Nephron (organoid): ENCODE measurements around the gene GBE1.

Experiments used
- H3K27ac Mint-ChIP-seq, 3 experiments: 2 replicates each; pipeline ENCODE4 v1.8.0; 2020; ENCODE audit warnings: mixed read lengths in 3 of 3, mild to moderate bottlenecking in 2 of 3, moderate library complexity in 1 of 3
- H3K27me3 Mint-ChIP-seq: 2 replicates; pipeline ENCODE4 v1.8.0; 2021; ENCODE audit warnings: low read depth, mild to moderate bottlenecking, moderate library complexity, mixed read lengths
- H3K36me3 Mint-ChIP-seq: 2 replicates; pipeline ENCODE4 v1.8.0; 2020; ENCODE audit warnings: low read depth, mixed read lengths
- H3K4me1 Mint-ChIP-seq: 2 replicates; pipeline ENCODE4 v1.8.0; 2020; ENCODE audit warnings: mixed read lengths
- H3K4me3 Mint-ChIP-seq, 3 experiments: 2 replicates each; pipeline ENCODE4 v1.8.0; 2020; ENCODE audit warnings: mild to moderate bottlenecking in 3 of 3, mixed read lengths in 3 of 3, moderate library complexity in 2 of 3
- H3K9me3 Mint-ChIP-seq: 2 replicates; pipeline ENCODE4 v1.8.0; 2020; ENCODE audit warnings: mixed read lengths
- TF ChIP-seq, protein P1 (sequence below), 3 experiments: fragments of 200-600 bp; sonication (generic); IDR thresholded peaks; one replicate each; pipeline ENCODE4 v1.5.0; 2021; ENCODE audit warnings: antibody characterized with exemption in 3 of 3; ENCODE audit not compliant: unreplicated experiment in 3 of 3

Gene GBE1

DNA sequence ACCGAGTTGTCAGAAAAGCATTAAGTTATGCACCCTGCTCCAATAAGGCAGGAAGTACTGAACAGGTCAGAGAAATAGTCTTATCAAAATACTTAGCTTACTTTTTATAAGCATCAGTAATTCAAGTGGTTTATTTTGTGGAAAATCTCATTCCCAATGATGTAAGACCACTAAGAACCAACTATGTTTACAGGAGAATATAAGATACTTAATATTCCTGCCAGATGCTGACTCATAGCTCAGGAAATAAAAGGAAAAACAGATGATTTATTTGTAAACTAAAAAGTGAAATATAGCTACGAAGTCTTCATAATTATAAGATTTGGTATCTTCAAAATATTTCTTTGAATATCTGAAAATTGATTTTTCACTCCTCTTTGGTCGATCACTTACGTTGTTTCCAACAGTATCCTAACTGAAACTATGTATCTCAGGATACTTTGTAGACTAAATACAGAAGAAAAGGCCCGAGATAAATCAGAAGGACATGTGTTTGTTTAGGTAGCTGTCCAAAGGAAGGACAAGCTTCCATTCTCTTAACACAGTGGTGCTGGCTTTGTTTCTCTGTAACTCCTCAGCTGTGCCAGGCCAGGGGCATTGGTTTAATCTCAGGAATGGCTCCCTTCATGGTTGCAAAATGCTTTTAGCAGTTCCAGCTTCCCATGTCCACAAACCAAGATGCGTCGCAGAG, 295.8 kb downstream of the GBE1 start:
- Mint-ChIP-seq H3K4me3 (no peak overlapping the region), H3K27me3 (no peaks in the 10 kb centered on the region), H3K36me3 (no peaks in the 10 kb centered on the region), H3K9me3 (no peaks in the 10 kb centered on the region), H3K27ac (no peak overlapping the region), H3K4me1 (no peaks in the 10 kb centered on the region)
- TF ChIP-seq, protein P1, sequence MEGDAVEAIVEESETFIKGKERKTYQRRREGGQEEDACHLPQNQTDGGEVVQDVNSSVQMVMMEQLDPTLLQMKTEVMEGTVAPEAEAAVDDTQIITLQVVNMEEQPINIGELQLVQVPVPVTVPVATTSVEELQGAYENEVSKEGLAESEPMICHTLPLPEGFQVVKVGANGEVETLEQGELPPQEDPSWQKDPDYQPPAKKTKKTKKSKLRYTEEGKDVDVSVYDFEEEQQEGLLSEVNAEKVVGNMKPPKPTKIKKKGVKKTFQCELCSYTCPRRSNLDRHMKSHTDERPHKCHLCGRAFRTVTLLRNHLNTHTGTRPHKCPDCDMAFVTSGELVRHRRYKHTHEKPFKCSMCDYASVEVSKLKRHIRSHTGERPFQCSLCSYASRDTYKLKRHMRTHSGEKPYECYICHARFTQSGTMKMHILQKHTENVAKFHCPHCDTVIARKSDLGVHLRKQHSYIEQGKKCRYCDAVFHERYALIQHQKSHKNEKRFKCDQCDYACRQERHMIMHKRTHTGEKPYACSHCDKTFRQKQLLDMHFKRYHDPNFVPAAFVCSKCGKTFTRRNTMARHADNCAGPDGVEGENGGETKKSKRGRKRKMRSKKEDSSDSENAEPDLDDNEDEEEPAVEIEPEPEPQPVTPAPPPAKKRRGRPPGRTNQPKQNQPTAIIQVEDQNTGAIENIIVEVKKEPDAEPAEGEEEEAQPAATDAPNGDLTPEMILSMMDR (IDR thresholded peaks at IDR 0.05; ENCODE audit: unreplicated experiment in 3 of 3) = no peak

DNA sequence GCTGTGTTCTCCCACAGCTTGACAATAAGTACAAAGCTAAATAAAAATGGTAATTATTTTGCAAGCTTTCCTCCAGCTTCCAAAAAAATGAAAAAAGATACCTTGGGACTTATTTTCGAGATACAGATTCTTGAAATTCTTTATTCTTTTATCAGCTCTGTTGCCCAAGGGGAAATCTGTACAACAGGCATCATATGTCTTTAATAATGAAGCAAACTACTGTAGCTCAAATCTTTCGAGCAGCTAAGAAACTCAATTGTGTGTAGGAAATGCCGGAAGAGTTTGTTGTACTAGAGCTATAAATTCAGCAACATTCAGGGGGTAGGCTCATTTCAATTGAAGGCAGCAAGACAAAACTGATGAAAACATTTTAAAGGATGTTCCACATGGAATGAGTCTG, 297.7 kb downstream of the GBE1 start:
- Mint-ChIP-seq H3K36me3 (no peaks in the 10 kb centered on the region), H3K4me3 (no peak overlapping the region), H3K4me1 (no peaks in the 10 kb centered on the region), H3K27ac (peak overlapping the region in 1 of 3 experiments; percentile 40), H3K9me3 (no peaks in the 10 kb centered on the region), H3K27me3 (no peaks in the 10 kb centered on the region)
- TF ChIP-seq, protein P1 (IDR thresholded peaks at IDR 0.05; ENCODE audit: unreplicated experiment in 3 of 3) = no peak

DNA sequence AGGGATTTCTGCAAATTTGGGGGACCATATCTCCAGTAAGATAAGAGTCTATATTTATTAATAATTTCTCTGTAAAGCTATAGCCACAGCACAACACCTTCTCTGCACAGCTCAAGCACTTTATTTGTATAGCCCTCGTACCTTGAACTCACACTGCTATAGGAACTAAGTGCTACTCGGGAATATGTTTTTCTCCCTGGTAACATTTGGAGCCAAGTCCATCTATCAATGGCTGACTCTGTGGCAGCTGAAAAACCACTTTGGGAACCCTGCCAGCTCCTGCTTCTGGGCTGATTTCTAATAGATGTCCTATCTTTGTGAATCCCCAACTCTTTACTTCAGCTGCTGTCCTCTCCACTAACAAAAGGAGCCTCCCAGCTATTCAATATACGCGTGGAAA, 298.5 kb downstream of the GBE1 start:
- Mint-ChIP-seq H3K4me1 (no peaks in the 10 kb centered on the region), H3K9me3 (no peaks in the 10 kb centered on the region), H3K36me3 (no peaks in the 10 kb centered on the region), H3K27me3 (no peaks in the 10 kb centered on the region), H3K27ac (no peak overlapping the region), H3K4me3 (no peak overlapping the region)
- TF ChIP-seq, protein P1 (IDR thresholded peaks at IDR 0.05; ENCODE audit: unreplicated experiment in 3 of 3) = no peak

DNA sequence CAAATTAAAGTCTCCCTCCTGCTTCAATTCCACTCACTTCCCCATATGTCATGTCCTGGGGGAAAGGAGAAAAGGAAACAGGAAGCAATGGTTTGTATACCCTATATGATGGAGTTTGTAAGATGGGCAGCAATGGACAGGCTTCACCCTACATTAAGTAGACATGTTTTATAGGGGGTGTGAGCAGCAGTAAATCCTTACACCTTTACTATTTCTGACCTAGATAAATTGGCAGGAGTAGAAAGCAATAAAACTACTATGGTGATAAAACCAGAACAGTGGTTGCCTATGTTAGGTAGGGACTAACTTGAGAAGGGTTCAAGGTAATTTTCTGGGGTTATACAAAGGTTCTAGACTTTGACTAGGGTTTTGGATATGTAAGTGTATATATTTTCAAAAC, 301.7 kb downstream of the GBE1 start:
- no peaks in the 10 kb centered on the region for H3K4me1 Mint-ChIP-seq
- no peaks in the 10 kb centered on the region for H3K36me3 Mint-ChIP-seq
- no peak overlapping the region for H3K4me3 Mint-ChIP-seq
- H3K9me3 Mint-ChIP-seq = no peaks in the 10 kb centered on the region
- TF ChIP-seq, protein P1 (IDR thresholded peaks at IDR 0.05; ENCODE audit: unreplicated experiment in 3 of 3) = no peak
- no peak overlapping the region for H3K27ac Mint-ChIP-seq
- H3K27me3 Mint-ChIP-seq = no peaks in the 10 kb centered on the region

DNA sequence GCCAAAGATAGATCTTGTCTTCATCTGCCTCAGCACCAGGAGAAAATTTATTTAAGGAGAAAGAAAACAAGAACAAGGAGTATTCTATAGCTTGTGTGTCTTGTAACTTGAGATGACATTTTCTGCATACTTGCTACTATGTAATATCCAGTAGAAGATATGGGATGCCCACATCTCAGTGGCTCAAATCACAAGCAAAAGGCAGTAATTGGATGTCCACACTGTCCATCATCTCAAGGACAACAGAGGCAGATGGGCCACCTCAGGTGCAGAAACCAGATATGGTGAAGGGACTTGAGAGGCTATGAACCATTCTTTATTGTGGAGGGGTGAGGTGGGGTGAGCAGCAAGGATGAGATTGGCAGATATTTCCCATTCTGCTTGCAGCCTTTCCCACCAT, 309.0 kb downstream of the GBE1 start:
- Mint-ChIP-seq H3K36me3 (no peaks in the 10 kb centered on the region), H3K27ac (no peak overlapping the region), H3K4me1 (no peaks in the 10 kb centered on the region), H3K27me3 (no peaks in the 10 kb centered on the region), H3K4me3 (no peak overlapping the region), H3K9me3 (no peaks in the 10 kb centered on the region)
- TF ChIP-seq, protein P1 (IDR thresholded peaks at IDR 0.05; ENCODE audit: unreplicated experiment in 3 of 3) = no peak

DNA sequence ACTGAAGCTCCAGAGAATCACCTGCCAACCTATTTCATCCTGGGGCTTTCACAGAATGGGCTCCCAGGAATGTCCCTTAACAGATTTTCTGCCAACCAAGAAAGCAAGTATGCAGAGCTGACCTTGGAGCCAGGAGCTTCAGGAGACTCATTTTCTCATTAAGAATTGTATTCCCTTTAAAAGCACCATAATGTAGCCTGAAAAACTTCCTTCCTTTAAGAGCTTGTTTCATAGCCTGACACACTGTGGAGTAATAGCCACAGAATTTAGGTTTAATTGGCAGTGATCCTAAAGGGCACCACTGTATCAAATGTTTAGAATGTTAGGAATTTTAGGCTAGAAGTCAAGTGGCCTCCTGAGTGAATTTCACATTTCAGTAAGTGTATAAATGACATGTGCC, 309.8 kb downstream of the GBE1 start:
- H3K4me3 Mint-ChIP-seq = no peak overlapping the region
- H3K9me3 Mint-ChIP-seq = no peaks in the 10 kb centered on the region
- H3K27me3 Mint-ChIP-seq = no peaks in the 10 kb centered on the region
- TF ChIP-seq, protein P1 (IDR thresholded peaks at IDR 0.05; ENCODE audit: unreplicated experiment in 3 of 3) = no peak
- H3K4me1 Mint-ChIP-seq = no peaks in the 10 kb centered on the region
- H3K36me3 Mint-ChIP-seq = no peaks in the 10 kb centered on the region
- no peak overlapping the region for H3K27ac Mint-ChIP-seq
